Measurements from ENCODE around the gene RHBDL1.

RHBDL1 gene

GRCh38 chr16:720990-721764 lies 45.7 kb downstream of the RHBDL1 start, which contains the start of gene ANTKMT:
Gene ANTKMT (plus strand): TSS chr16:721146. CDS start chr16:721275, 129 bp downstream.
- H4K91ac ChIP-seq (ENCODE audit: low read depth, low read length, poor library complexity): peak within 1 kb of the TSS; percentile 80
- H2AFZ ChIP-seq (ENCODE audit: low read length): peak within 1 kb of the TSS; percentile 77
- no CpG with 5 or more reads among the region's 106 CpGs for whole genome bisulfite sequencing, 2 donors (ENCODE audit: extremely low coverage in 2 of 2, insufficient read length in 2 of 2, insufficient replicate concordance in 1 of 2)

DNA sequence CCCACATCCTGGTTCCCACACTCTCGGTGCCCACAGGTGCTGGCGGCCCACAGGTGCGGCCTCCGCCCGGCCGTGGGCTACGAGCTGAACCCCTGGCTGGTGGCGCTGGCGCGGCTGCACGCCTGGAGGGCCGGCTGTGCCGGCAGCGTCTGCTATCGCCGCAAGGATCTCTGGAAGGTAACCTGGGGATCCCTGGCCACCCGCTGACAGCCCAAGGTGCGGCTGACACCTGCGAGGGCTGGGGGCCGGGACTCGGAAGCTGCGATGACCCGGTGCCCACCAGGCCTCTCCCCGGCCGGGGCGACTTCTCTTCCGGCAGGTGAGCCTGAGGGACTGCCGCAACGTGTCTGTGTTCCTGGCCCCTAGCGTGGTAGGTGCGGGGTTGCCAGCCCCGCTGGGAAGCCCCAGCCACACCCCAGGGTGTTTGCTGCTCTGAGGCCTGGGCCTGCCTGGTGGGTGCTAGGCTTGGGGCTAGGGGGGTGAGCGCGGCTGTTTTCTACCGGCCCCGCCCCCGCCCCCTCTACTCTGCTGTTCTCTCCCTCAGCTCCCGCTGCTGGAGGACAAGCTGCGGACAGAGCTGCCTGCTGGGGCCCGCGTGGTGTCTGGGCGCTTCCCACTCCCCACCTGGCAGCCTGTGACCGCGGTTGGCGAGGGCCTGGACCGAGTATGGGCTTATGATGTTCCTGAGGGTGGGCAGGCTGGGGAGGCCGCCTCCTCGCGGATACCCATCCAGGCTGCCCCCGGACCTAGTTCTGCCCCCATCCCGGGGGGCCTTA lies 46.5 kb downstream of the RHBDL1 start:
- Histone ChIP-seq H2BK15ac (ENCODE audit: low read length) (peak overlapping the region; percentile 96), H3K23ac (ENCODE audit: low read depth, low read length, poor library complexity) (peak overlapping the region; percentile 99), H3K4me2 (ENCODE audit: insufficient read depth, low read length, poor library complexity, severe bottlenecking) (peak overlapping the region; percentile 67), H3K14ac (ENCODE audit: low read length) (peak overlapping the region; percentile 56), H4K91ac (ENCODE audit: low read depth, low read length, poor library complexity) (no peak overlapping the region), H2BK12ac (ENCODE audit: low read length) (peak overlapping the region; percentile 41), H3K79me1 (ENCODE audit: low read depth, low read length) (peaks cover 29% of the 10 kb centered on the region), H3K4me1 (ENCODE audit: control insufficient read depth in 2 of 2, insufficient read depth in 1 of 2, low read depth in 1 of 2, low read length in 2 of 2) (peaks cover 37 to 42% of the 10 kb centered on the region in 2 donors), H3K9me3 (replicated peaks in 1 of 2; ENCODE audit: control insufficient read depth in 2 of 2, insufficient read depth in 1 of 2, low read depth in 1 of 2, low read length in 2 of 2) (no peaks in the 10 kb centered on the region), H2BK5ac (ENCODE audit: low read length) (peak overlapping the region; percentile 87), H3K27me3 (ENCODE audit: control insufficient read depth in 3 of 3, insufficient read depth in 3 of 3, low read depth in 1 of 3, low read length in 3 of 3) (peaks cover 0 to 6% (median 0%) of the 10 kb centered on the region in 3 experiments), H3K27ac (replicated peaks; ENCODE audit: low read length) (peak overlapping the region; percentile 49), H4K8ac (ENCODE audit: low read depth, low read length) (peak overlapping the region; percentile 43), H2AK5ac (ENCODE audit: low read depth, low read length) (peak overlapping the region; percentile 100), H3K9ac (ENCODE audit: low read depth, low read length, poor library complexity) (peak overlapping the region; percentile 100), H3K4me3 (ENCODE audit: low read length in 2 of 2) (peak overlapping the region; percentile 76 to 93), H3K4ac (ENCODE audit: low read length) (peak overlapping the region; percentile 93), H2BK120ac (ENCODE audit: low read depth, low read length) (no peak overlapping the region), H2AFZ (ENCODE audit: low read length) (no peak overlapping the region), H3K18ac (ENCODE audit: low read length) (peak overlapping the region; percentile 95), H3K36me3 (replicated peaks in 1 of 2; ENCODE audit: control insufficient read depth in 2 of 2, insufficient read depth in 2 of 2, low read length in 2 of 2) (peaks cover 11 to 25% of the 10 kb centered on the region in 2 donors)
- no peak for DNase-seq (ENCODE audit: low spot score)
- WGBS, 2 donors (ENCODE audit: extremely low coverage in 2 of 2, insufficient read length in 2 of 2, insufficient replicate concordance in 1 of 2): no CpG with 5 or more reads among the region's 51 CpGs

More at GRCh38 chr16:720990-721764, 45.7 kb downstream of the RHBDL1 start, which contains the start of gene ANTKMT:
- H3K9ac ChIP-seq (ENCODE audit: low read depth, low read length, poor library complexity): peak within 1 kb of the TSS; percentile 100
- peaks cover 35% of the 10 kb centered on the region for H3K79me1 ChIP-seq (ENCODE audit: low read depth, low read length)
- peak within 1 kb of the TSS; percentile 88 for H2BK12ac ChIP-seq (ENCODE audit: low read length)
- H2BK15ac ChIP-seq (ENCODE audit: low read length): peak within 1 kb of the TSS; percentile 96
- H3K4me1 ChIP-seq (ENCODE audit: control insufficient read depth in 2 of 2, insufficient read depth in 1 of 2, low read depth in 1 of 2, low read length in 2 of 2): peaks cover 39 to 49% of the 10 kb centered on the region in 2 donors
- peak within 1 kb of the TSS; percentile 95 for H4K8ac ChIP-seq (ENCODE audit: low read depth, low read length)
- H3K36me3 ChIP-seq (replicated peaks in 1 of 2; ENCODE audit: control insufficient read depth in 2 of 2, insufficient read depth in 2 of 2, low read length in 2 of 2): peaks cover 15 to 31% of the 10 kb centered on the region in 2 donors
- H3K4me2 ChIP-seq (ENCODE audit: insufficient read depth, low read length, poor library complexity, severe bottlenecking): peak within 1 kb of the TSS; percentile 93
- H3K27ac ChIP-seq (replicated peaks; ENCODE audit: low read length): peak within 1 kb of the TSS; percentile 98
- peak within 1 kb of the TSS; percentile 88 to 93 for H3K4me3 ChIP-seq (ENCODE audit: low read length in 2 of 2)
- peak within 1 kb of the TSS; percentile 94 for H3K14ac ChIP-seq (ENCODE audit: low read length)
- H3K18ac ChIP-seq (ENCODE audit: low read length): peak within 1 kb of the TSS; percentile 100
- peaks cover 0 to under 1% (median 0%) of the 10 kb centered on the region in 3 experiments for H3K27me3 ChIP-seq (ENCODE audit: control insufficient read depth in 3 of 3, insufficient read depth in 3 of 3, low read depth in 1 of 3, low read length in 3 of 3)
- no peaks in the 10 kb centered on the region for H3K9me3 ChIP-seq (replicated peaks in 1 of 2; ENCODE audit: control insufficient read depth in 2 of 2, insufficient read depth in 1 of 2, low read depth in 1 of 2, low read length in 2 of 2)
- no peak within 1 kb of the TSS for H2BK120ac ChIP-seq (ENCODE audit: low read depth, low read length)
- H2AK5ac ChIP-seq (ENCODE audit: low read depth, low read length): peak within 1 kb of the TSS; percentile 100
- peak; percentile 88 for DNase-seq (ENCODE audit: low spot score)
- H3K4ac ChIP-seq (ENCODE audit: low read length): peak within 1 kb of the TSS; percentile 97
- H3K23ac ChIP-seq (ENCODE audit: low read depth, low read length, poor library complexity): peak within 1 kb of the TSS; percentile 99
- H2BK5ac ChIP-seq (ENCODE audit: low read length): peak within 1 kb of the TSS; percentile 100

DNA sequence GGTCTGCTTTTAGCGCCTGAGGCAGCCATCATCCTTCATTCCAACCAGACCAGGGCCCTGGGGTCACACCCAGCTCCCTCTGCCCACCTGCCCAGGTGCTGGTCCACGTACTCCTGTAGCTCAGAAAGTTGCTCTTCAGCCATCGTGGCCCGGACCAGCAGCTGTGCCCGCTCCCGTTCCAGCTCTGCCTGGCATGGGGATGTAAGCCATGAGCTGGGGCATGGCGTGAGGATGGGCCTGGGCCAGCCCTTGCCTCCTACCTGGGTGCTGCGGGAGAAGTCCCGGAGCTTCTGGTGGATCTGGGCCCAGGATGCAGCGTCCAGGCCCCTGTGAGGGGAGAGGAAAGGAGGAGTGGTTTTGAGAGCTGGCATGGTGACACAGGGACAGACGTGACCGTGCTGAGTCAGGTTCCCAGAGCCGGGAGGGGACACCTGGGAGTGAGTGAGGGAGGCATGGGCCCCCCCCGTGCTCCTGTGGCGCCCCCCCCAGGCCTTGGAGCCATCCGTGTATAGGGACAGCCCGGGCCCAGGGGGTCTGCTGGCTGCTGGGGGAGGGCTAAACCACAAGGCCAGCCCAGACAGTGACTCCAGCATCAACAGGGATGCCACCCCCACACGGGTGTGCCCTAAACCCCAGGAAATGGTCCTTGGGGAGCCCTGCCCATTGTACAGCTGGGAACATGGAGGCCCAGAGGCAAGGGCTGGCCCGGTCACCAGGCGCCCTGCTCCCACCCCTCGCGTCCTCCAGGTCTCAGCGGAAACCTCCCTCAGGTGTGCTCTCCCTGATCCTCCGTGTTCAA lies 47.6 kb downstream of the RHBDL1 start:
- WGBS, 2 donors (ENCODE audit: extremely low coverage in 2 of 2, insufficient read length in 2 of 2, insufficient replicate concordance in 1 of 2): no CpG with 5 or more reads among the region's 24 CpGs
- Histone ChIP-seq H2BK5ac (ENCODE audit: low read length) (peak overlapping the region; percentile 16), H3K36me3 (replicated peaks in 1 of 2; ENCODE audit: control insufficient read depth in 2 of 2, insufficient read depth in 2 of 2, low read length in 2 of 2) (peaks cover 4 to 14% of the 10 kb centered on the region in 2 donors), H3K4me3 (ENCODE audit: low read length in 2 of 2) (no peak overlapping the region), H3K14ac (ENCODE audit: low read length) (no peak overlapping the region), H3K4me1 (ENCODE audit: control insufficient read depth in 2 of 2, insufficient read depth in 1 of 2, low read depth in 1 of 2, low read length in 2 of 2) (peaks cover 30 to 37% of the 10 kb centered on the region in 2 donors), H2BK15ac (ENCODE audit: low read length) (no peak overlapping the region), H2AK5ac (ENCODE audit: low read depth, low read length) (peak overlapping the region; percentile 61), H4K91ac (ENCODE audit: low read depth, low read length, poor library complexity) (no peak overlapping the region), H2BK12ac (ENCODE audit: low read length) (no peak overlapping the region), H3K4ac (ENCODE audit: low read length) (no peak overlapping the region), H4K8ac (ENCODE audit: low read depth, low read length) (no peak overlapping the region), H3K23ac (ENCODE audit: low read depth, low read length, poor library complexity) (no peak overlapping the region), H3K18ac (ENCODE audit: low read length) (no peak overlapping the region), H3K27me3 (ENCODE audit: control insufficient read depth in 3 of 3, insufficient read depth in 3 of 3, low read depth in 1 of 3, low read length in 3 of 3) (peaks cover 0 to 13% (median 0%) of the 10 kb centered on the region in 3 experiments), H3K9ac (ENCODE audit: low read depth, low read length, poor library complexity) (no peak overlapping the region), H2BK120ac (ENCODE audit: low read depth, low read length) (no peak overlapping the region), H3K79me1 (ENCODE audit: low read depth, low read length) (peaks cover 24% of the 10 kb centered on the region), H3K27ac (replicated peaks; ENCODE audit: low read length) (no peak overlapping the region), H2AFZ (ENCODE audit: low read length) (no peak overlapping the region), H3K4me2 (ENCODE audit: insufficient read depth, low read length, poor library complexity, severe bottlenecking) (no peak overlapping the region), H3K9me3 (replicated peaks in 1 of 2; ENCODE audit: control insufficient read depth in 2 of 2, insufficient read depth in 1 of 2, low read depth in 1 of 2, low read length in 2 of 2) (no peaks in the 10 kb centered on the region)
- DNase-seq (ENCODE audit: low spot score): no peak

All from neuronal stem cell (in vitro differentiated cells).